ENCODE data around the gene CYP3A5.
"Not testable (repeated sequence)": the region's sequence is repeated elsewhere in the genome, so short reads cannot be mapped to it uniquely, and the experiment has no call there.

The CYP3A5 gene

GRCh38 chr7:99642027-99642426 lies 37.8 kb downstream of the CYP3A5 start:
- DNase-seq (ENCODE audit: low read depth in 2 of 2), result no peak

- no peak for DNase-seq (ENCODE audit: low read depth in 2 of 2)
Observed at GRCh38 chr7:99639267-99639666, 40.5 kb downstream of the CYP3A5 start.

GRCh38 chr7:99638731-99639130 lies 41.1 kb downstream of the CYP3A5 start:
- DNase-seq (ENCODE audit: low read depth in 2 of 2), result no peak

GRCh38 chr7:99637414-99637813 lies 42.4 kb downstream of the CYP3A5 start:
- DNase-seq (ENCODE audit: low read depth in 2 of 2), result not testable (repeated sequence)

DNA sequence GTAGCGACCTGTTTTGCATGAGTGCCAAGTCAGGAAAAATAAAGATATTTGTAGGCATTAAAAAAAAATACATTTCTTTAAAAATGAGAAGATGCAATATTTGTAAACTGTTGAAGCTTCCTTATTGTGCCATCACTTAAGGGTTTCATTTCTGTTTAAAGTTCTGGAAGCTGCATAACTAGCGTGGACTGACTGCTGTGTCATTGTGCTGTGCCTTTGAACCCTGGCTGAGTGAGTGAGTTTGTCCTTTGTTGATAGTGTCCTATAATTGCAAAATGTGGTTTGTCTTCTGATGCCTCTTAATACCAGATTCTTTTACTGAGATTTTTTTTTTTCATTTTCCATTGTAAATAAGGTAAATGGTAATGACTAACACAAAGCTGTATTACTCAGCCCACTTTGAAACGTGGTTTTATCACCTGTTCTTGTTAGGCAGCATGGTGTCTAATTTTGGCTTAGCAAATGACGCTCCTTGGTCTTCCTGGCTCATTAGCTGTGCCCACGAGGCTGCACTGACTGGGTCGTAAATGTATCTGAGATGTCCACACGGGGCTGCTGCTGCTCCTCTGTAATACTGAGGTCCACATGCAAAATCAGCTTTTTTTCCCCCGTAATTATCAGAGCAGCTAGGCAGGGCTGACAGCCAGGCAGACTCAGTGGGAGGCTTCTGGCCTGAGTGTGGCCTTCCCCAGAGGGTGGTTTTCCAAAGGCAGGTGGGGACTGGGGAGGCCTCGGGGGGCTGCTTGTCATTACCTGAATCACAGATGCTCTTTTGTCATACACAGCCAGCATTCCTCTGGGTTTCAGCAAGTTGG lies 48.3 kb downstream of the CYP3A5 start:
- DNase-seq (ENCODE audit: low read depth in 2 of 2), result no peak

- no peak for DNase-seq (ENCODE audit: low read depth in 2 of 2)
Observed at GRCh38 chr7:99629643-99630042, 50.2 kb downstream of the CYP3A5 start.

DNA sequence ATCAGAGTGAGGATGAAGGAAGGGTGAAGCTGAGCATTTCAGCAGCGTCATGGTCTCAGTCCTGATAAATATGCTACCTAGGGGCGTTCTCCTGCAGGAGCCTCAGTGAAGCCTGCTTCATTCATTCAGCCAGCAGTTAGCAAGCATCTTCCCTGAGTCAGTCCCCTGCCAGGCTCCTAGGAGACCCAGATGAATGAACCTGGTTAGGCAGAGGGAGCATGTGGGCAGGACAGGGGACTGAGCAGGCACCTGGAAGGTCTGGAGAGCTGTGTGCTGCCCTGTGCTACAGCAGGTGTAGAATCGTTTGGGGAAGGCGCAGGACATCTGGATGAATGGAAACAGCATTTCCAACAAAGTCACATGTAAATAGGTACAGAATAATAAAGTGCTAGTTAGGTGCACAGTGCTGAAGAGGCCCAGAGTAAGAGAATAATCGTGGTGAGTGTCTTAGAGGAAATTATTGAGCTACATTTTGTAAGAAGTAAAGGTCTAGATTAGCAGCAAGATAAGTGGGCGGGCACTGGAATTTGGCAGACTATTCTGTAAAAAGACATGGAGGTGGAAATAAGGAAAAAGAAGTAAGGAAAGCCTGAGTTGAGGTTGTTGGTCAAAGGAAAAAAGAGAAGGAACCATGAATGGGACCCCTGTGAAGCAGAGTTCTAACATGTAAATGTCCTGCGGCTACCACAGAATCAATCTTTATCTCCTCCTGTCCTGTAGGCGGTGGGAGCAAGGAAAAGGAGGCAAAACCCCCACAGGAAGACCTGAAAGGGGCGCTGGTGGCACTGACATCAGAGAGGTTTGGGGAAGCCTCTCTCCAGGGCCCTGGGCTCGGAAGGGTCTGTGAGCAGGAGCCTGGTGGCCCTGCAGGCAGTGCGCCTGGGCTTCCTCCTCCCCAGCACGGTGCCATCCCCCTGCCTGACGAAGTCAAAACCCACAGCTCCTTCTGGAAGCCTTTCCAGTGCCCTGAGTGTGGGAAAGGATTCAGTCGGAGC lies 51.0 kb downstream of the CYP3A5 start:
- no peak for DNase-seq (ENCODE audit: low read depth in 2 of 2)

GRCh38 chr7:99627513-99627912 lies 52.3 kb downstream of the CYP3A5 start:
- no peak for DNase-seq (ENCODE audit: low read depth in 2 of 2)

GRCh38 chr7:99626661-99627060 lies 53.1 kb downstream of the CYP3A5 start:
- no peak for DNase-seq (ENCODE audit: low read depth in 2 of 2)

- no peak for DNase-seq (ENCODE audit: low read depth in 2 of 2)
Observed at GRCh38 chr7:99625961-99626360, 53.8 kb downstream of the CYP3A5 start.

- no peak for DNase-seq (ENCODE audit: low read depth in 2 of 2)
Observed at GRCh38 chr7:99625321-99625720, 54.5 kb downstream of the CYP3A5 start.

DNA sequence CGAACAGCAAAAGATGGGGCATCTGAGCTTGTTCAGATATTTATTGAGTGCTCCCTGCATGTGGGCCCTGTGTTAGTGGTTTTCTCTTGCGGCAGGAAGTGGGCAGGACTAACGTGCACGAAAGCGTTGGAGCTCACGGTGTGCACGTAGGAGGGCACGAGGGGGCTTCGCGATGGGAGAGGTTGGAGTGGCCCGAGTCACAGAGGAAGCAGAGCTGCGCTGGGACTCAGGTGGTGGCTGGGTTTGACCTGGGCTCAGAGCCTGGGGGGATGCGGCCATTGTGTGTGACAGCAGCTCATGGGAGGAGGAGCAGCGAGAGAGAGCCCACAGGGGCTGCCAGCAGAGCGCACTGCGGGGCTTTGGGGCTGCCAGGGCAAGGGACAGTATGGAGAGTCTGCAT lies 55.3 kb downstream of the CYP3A5 start:
- DNase-seq (ENCODE audit: low read depth in 2 of 2), result peak; percentile 38 to 41

GRCh38 chr7:99623702-99624447 lies 55.9 kb downstream of the CYP3A5 start:
- DNase-seq (ENCODE audit: low read depth in 2 of 2), result no peak

DNA sequence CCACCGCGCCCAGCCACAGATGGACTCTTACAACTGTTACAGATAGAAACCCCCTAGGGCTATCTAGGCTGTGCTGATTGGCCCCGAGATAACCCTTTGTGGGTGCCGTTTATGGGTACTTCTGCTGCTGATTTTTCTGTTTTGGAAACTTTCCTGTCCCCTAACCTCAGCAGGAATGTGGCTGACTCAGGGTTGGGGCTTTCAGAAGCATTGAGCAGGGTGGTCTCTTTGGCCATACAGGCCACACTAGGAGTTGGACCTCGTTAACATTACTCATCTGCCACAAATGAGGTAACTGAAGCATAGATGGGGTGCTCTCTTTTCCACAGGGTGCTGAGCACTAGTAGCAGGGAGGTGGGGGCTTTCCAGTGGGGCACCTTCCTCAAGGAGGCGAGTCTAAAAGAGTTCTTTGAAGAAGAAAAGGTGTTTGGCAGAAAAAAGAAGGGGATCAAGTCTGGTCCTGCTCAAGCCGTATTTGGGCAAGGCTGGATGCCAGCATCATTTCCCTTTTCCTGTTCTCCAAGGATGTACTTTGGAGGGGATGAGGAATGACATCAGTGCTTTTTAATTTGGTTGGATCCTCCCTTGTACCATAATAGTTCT lies 56.6 kb downstream of the CYP3A5 start:
- no peak for DNase-seq (ENCODE audit: low read depth in 2 of 2)

GRCh38 chr7:99622596-99622995 lies 57.2 kb downstream of the CYP3A5 start:
- DNase-seq (ENCODE audit: low read depth in 2 of 2), result no peak

- DNase-seq (ENCODE audit: low read depth in 2 of 2), result no peak
Observed at GRCh38 chr7:99621271-99621670, 58.5 kb downstream of the CYP3A5 start.

- no peak for DNase-seq (ENCODE audit: low read depth in 2 of 2)
Observed at GRCh38 chr7:99619571-99620130, 60.1 kb downstream of the CYP3A5 start.

DNA sequence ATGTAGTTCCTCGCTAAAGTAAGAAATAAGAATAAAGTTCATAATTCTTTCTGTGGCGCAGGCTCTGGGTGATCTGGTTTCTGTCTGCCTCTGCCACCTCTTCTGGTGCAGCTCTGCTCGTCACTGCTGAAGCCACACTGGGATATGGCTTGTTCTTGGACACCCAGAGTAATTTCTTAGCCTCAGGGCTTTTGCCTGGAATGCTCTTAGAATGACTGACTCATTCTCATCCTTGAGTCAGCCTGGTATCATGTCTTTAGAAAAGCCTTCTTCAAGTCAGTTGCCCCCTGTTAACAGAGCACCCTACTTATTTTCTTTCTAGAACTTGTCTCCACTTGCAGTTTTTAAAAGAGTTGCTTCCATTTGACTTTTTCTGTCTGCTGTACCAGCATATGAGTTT lies 61.1 kb downstream of the CYP3A5 start:
- DNase-seq (ENCODE audit: low read depth in 2 of 2), result no peak

DNA sequence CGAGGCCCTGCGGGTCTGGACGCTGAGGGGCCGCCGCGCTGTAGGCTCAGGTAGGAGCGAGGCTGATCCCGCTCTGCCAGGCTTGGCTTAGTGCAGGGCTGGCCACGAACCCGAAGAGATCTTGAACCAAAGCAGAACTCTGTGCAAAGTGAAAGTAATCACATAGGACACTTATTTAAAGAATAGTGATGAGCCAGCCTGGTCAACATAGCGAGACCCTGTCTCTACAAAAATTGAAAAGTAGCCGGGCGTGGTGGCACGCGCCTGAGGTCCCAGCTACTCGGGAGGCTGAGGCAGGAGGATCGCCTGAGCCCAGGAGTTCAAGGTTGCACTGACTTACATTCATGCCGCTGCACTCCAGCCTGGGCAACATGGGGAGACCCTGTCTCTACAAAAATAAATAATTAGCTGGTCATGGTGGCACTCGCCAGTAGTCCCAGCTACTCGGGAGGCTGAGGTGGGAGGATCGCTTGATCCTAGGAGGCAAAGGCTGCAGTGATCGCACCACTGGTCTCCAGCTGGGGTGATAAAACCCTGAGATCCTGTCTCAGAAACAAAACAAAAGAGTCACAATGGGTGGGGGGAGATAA lies 62.5 kb downstream of the CYP3A5 start:
- DNase-seq (ENCODE audit: low read depth in 2 of 2), result no peak

GRCh38 chr7:99616359-99617191 lies 63.2 kb downstream of the CYP3A5 start, which contains the start of gene ZSCAN25:
Gene ZSCAN25, plus strand, starts transcription at chr7:99616946. Its CDS starts 2,661 bp downstream, at chr7:99619607.
- peak; percentile 75 to 77 for DNase-seq (ENCODE audit: low read depth in 2 of 2)

Data from stimulated activated CD4-positive, alpha-beta T cell treated with anti-CD3 and anti-CD28 coated beads, Interleukin-1b, Interleukin-23, amount 100 ng/mL, for 4 hours (primary cell).